ENCODE measurements around the gene HAX1.

- TF ChIP-seq, protein P1, sequence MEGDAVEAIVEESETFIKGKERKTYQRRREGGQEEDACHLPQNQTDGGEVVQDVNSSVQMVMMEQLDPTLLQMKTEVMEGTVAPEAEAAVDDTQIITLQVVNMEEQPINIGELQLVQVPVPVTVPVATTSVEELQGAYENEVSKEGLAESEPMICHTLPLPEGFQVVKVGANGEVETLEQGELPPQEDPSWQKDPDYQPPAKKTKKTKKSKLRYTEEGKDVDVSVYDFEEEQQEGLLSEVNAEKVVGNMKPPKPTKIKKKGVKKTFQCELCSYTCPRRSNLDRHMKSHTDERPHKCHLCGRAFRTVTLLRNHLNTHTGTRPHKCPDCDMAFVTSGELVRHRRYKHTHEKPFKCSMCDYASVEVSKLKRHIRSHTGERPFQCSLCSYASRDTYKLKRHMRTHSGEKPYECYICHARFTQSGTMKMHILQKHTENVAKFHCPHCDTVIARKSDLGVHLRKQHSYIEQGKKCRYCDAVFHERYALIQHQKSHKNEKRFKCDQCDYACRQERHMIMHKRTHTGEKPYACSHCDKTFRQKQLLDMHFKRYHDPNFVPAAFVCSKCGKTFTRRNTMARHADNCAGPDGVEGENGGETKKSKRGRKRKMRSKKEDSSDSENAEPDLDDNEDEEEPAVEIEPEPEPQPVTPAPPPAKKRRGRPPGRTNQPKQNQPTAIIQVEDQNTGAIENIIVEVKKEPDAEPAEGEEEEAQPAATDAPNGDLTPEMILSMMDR (IDR thresholded peaks at IDR 0.05; ENCODE audit: low read depth, low read length, missing input control), result no peak
- TF ChIP-seq, protein P2, sequence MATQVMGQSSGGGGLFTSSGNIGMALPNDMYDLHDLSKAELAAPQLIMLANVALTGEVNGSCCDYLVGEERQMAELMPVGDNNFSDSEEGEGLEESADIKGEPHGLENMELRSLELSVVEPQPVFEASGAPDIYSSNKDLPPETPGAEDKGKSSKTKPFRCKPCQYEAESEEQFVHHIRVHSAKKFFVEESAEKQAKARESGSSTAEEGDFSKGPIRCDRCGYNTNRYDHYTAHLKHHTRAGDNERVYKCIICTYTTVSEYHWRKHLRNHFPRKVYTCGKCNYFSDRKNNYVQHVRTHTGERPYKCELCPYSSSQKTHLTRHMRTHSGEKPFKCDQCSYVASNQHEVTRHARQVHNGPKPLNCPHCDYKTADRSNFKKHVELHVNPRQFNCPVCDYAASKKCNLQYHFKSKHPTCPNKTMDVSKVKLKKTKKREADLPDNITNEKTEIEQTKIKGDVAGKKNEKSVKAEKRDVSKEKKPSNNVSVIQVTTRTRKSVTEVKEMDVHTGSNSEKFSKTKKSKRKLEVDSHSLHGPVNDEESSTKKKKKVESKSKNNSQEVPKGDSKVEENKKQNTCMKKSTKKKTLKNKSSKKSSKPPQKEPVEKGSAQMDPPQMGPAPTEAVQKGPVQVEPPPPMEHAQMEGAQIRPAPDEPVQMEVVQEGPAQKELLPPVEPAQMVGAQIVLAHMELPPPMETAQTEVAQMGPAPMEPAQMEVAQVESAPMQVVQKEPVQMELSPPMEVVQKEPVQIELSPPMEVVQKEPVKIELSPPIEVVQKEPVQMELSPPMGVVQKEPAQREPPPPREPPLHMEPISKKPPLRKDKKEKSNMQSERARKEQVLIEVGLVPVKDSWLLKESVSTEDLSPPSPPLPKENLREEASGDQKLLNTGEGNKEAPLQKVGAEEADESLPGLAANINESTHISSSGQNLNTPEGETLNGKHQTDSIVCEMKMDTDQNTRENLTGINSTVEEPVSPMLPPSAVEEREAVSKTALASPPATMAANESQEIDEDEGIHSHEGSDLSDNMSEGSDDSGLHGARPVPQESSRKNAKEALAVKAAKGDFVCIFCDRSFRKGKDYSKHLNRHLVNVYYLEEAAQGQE (IDR thresholded peaks at IDR 0.05), result no peak
- no peak for TF ChIP-seq TAF1 (conservative IDR thresholded peaks at IDR 0.05)
- TF ChIP-seq JUND (IDR thresholded peaks at IDR 0.05), result no peak
- no peak for TF ChIP-seq SP1 (IDR thresholded peaks at IDR 0.05)
- TF ChIP-seq MAX (IDR thresholded peaks at IDR 0.05), result no peak
- TF ChIP-seq EGR1 (IDR thresholded peaks at IDR 0.05; ENCODE audit: low read depth in 2 of 2), result no peak
- TF ChIP-seq YY1 (IDR thresholded peaks at IDR 0.05), result no peak
- TF ChIP-seq, protein P3, sequence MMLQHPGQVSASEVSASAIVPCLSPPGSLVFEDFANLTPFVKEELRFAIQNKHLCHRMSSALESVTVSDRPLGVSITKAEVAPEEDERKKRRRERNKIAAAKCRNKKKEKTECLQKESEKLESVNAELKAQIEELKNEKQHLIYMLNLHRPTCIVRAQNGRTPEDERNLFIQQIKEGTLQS (IDR thresholded peaks at IDR 0.05), result no peak
Observed at GRCh38 chr1:154239491-154239890, 32.9 kb upstream of the HAX1 start.

Data from liver (tissue), 3 donors.